ENCODE results near the gene FOXD2.

FOXD2 gene

DNA sequence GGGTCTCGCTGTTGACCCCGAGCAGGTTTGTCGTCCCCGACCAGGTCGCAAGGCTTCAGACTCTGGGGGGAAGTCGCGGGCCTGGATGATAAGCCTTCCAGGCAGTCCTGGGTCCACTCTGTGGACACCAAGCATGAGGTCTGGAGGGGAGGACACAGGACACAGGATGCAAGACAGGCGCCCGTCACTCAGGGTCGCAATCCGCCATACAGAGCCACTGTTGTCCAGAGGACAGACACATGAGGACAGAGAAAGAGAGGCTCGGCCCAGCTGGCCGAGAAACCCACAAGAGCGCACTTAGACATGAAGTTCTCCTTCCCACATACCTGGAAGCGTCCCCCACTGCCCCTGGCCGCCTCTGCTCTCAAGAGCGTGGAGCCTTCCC lies 4.8 kb upstream of the FOXD2 start:
- H3K4me1 ChIP-seq (ENCODE audit: insufficient read depth, low read length, severe bottlenecking), result peaks cover 25% of the 10 kb centered on the region
- TF ChIP-seq EZH2 (IDR thresholded peaks at IDR 0.05; ENCODE audit: borderline replicate concordance, low read length), result no peak
- TF ChIP-seq, protein P1, sequence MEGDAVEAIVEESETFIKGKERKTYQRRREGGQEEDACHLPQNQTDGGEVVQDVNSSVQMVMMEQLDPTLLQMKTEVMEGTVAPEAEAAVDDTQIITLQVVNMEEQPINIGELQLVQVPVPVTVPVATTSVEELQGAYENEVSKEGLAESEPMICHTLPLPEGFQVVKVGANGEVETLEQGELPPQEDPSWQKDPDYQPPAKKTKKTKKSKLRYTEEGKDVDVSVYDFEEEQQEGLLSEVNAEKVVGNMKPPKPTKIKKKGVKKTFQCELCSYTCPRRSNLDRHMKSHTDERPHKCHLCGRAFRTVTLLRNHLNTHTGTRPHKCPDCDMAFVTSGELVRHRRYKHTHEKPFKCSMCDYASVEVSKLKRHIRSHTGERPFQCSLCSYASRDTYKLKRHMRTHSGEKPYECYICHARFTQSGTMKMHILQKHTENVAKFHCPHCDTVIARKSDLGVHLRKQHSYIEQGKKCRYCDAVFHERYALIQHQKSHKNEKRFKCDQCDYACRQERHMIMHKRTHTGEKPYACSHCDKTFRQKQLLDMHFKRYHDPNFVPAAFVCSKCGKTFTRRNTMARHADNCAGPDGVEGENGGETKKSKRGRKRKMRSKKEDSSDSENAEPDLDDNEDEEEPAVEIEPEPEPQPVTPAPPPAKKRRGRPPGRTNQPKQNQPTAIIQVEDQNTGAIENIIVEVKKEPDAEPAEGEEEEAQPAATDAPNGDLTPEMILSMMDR (IDR thresholded peaks at IDR 0.05; ENCODE audit: low read length), result no peak
- no peak overlapping the region for H3K4me2 ChIP-seq (ENCODE audit: low read length)
- H3K36me3 ChIP-seq (ENCODE audit: insufficient read depth, low read length), result peaks cover 11% of the 10 kb centered on the region; the same call in 1 of the 2 replicates
- no peaks in the 10 kb centered on the region for H3K9me3 ChIP-seq (ENCODE audit: low read length)
- H3K79me2 ChIP-seq (ENCODE audit: insufficient read depth, low read length), result no peaks in the 10 kb centered on the region
- H2AFZ ChIP-seq (ENCODE audit: low read length), result no peak overlapping the region
- no peak overlapping the region for H3K4me3 ChIP-seq (ENCODE audit: low read depth, low read length, poor library complexity, severe bottlenecking)
- H3F3A ChIP-seq (ENCODE audit: insufficient read depth, low read length), result no peaks in the 10 kb centered on the region
- no peaks in the 10 kb centered on the region for H3K9me2 ChIP-seq (ENCODE audit: low read depth, low read length)
- H4K20me1 ChIP-seq (ENCODE audit: insufficient read depth, low read length), result no peaks in the 10 kb centered on the region
- H3K27me3 ChIP-seq (ENCODE audit: insufficient read depth, low read length), result no peaks in the 10 kb centered on the region
- no peak overlapping the region for H3K27ac ChIP-seq (ENCODE audit: low read depth, low read length, poor library complexity, severe bottlenecking)
- H3K9ac ChIP-seq (ENCODE audit: low read length), result no peak overlapping the region

DNA sequence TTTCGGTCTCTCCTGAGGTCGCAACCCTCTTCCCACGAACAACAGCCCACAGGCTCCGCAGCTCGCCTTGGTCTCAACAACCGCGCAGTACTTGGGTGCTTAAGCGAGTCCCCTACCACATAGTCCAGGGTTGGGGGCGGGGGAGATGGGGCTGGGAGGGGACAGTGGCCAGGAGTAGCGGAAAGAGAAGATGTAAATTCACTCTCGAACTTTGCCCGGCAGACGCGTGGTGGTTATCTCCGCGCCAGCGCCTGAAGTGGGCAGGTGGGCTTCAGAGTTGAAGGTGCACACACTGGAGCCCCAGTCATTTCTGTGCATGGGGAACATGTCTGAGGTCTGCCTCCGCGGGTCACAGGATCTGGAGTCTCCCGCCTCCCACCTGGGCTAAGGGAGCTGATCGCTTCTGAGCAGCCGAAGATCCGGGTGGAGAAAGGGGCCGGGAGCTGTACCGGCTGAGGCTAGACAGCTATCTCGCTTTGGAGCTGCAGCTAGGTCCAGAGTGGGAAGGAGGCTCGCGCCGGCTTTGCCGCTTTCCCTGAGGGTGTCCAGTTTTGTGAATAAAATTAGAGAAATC lies 4.3 kb upstream of the FOXD2 start:
- Histone ChIP-seq H2AFZ (ENCODE audit: low read length) (no peak overlapping the region), H3K9me3 (ENCODE audit: low read length) (no peaks in the 10 kb centered on the region), H4K20me1 (ENCODE audit: insufficient read depth, low read length) (no peaks in the 10 kb centered on the region), H3F3A (ENCODE audit: insufficient read depth, low read length) (no peaks in the 10 kb centered on the region), H3K79me2 (ENCODE audit: insufficient read depth, low read length) (no peaks in the 10 kb centered on the region), H3K27ac (ENCODE audit: low read depth, low read length, poor library complexity, severe bottlenecking) (no peak overlapping the region), H3K36me3 (ENCODE audit: insufficient read depth, low read length) (peaks cover 11% of the 10 kb centered on the region; the same call in 1 of the 2 replicates), H3K9me2 (ENCODE audit: low read depth, low read length) (no peaks in the 10 kb centered on the region), H3K27me3 (ENCODE audit: insufficient read depth, low read length) (no peaks in the 10 kb centered on the region), H3K4me1 (ENCODE audit: insufficient read depth, low read length, severe bottlenecking) (peaks cover 25% of the 10 kb centered on the region), H3K4me2 (ENCODE audit: low read length) (no peak overlapping the region), H3K4me3 (ENCODE audit: low read depth, low read length, poor library complexity, severe bottlenecking) (no peak overlapping the region), H3K9ac (ENCODE audit: low read length) (no peak overlapping the region)
- TF ChIP-seq EZH2 (IDR thresholded peaks at IDR 0.05; ENCODE audit: borderline replicate concordance, low read length), result no peak
- TF ChIP-seq, protein P1 (IDR thresholded peaks at IDR 0.05; ENCODE audit: low read length), result no peak

DNA sequence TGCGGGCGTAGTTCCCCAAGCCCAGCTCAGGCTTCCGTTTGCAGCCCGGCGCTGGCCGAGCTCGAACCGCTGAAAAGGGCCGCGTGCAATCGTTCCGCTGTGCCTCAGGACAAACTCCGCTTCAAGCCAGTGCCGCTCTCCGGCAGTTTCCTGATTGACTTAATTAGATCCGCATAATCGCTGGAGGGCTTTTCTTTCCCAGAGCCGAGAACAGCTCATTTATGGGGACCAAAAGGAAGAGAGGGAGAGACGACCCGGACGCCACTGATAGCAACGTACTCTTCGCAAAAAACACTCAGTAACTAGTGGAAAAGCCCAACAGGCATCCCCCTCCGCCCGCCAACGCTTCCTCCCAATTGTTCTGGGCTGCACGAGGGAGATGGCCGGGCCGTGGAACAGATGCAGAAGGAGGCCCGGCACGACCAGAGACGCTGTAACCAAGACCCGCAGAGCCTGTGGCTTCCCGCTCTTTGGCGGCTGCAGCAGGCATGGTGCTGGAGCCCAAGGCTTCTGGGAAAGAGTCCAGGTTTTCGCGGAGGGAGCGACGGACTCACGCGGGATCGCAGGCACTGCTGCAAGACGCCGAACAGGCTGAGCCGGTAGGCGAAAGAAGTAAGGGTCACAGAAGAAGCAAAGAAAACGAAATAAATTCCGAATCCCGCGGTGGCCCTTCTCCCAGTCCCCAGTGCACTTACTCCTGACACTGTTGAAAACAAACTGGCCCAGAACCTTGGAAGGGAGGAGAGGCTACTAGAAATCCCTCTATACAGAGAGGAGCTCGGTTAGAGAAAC lies 3.6 kb upstream of the FOXD2 start:
- no peaks in the 10 kb centered on the region for H3K9me3 ChIP-seq (ENCODE audit: low read length)
- no peak overlapping the region for H2AFZ ChIP-seq (ENCODE audit: low read length)
- H3K9me2 ChIP-seq (ENCODE audit: low read depth, low read length), result no peaks in the 10 kb centered on the region
- peaks cover 11% of the 10 kb centered on the region; the same call in 1 of the 2 replicates for H3K36me3 ChIP-seq (ENCODE audit: insufficient read depth, low read length)
- H3F3A ChIP-seq (ENCODE audit: insufficient read depth, low read length), result no peaks in the 10 kb centered on the region
- no peak overlapping the region for H3K4me2 ChIP-seq (ENCODE audit: low read length)
- H3K27ac ChIP-seq (ENCODE audit: low read depth, low read length, poor library complexity, severe bottlenecking), result no peak overlapping the region
- no peaks in the 10 kb centered on the region for H4K20me1 ChIP-seq (ENCODE audit: insufficient read depth, low read length)
- TF ChIP-seq EZH2 (IDR thresholded peaks at IDR 0.05; ENCODE audit: borderline replicate concordance, low read length), result no peak
- TF ChIP-seq, protein P1 (IDR thresholded peaks at IDR 0.05; ENCODE audit: low read length), result no peak
- H3K4me1 ChIP-seq (ENCODE audit: insufficient read depth, low read length, severe bottlenecking), result peaks cover 25% of the 10 kb centered on the region
- H3K9ac ChIP-seq (ENCODE audit: low read length), result no peak overlapping the region
- H3K79me2 ChIP-seq (ENCODE audit: insufficient read depth, low read length), result no peaks in the 10 kb centered on the region
- no peak overlapping the region for H3K4me3 ChIP-seq (ENCODE audit: low read depth, low read length, poor library complexity, severe bottlenecking)
- H3K27me3 ChIP-seq (ENCODE audit: insufficient read depth, low read length), result no peaks in the 10 kb centered on the region
